NCI-H187 (cell line): ENCODE measurements around the gene MAP3K3.

Source experiments
- DNase-seq, 2 experiments: peaks; one replicate each; lab custom pipeline; 2025; lab: John Stamatoyannopoulos, UW

MAP3K3 gene

DNA sequence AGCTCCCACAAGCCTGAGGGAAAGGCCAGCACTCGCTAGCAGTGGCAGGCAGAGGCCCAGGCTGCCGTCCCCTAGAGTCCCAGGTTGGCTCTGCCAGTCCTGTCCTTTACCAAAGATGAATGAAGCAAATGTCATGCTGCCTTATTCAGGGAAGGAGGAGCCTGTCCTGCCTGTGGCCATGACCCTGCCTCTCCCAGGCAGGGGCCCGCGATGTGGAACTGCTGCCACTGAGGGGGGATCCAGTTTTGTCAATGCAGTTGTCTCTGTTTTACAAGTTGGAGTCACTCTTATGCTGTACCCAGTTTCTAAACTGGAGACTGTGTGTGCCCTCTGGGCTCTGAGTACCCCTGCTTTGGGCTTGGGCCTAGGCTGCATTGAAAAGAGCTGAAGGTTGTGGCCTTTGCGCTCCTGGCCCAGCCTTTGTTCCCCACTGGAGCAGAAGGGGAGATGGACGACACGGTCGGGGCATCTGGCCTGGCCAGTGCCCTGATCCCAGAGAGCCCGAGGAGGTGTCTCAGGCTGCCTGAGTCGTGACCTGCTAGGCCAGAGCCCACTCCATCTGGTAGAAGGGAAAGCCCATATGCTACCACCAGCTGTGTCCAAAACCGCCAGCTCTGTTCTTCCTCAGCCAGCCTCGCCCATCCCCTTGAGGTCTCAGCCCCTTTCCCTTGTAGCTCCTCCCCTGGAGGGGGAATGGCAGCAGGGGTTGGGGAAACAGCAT, 72.2 kb downstream of the MAP3K3 start:
- no peak for DNase-seq

DNA sequence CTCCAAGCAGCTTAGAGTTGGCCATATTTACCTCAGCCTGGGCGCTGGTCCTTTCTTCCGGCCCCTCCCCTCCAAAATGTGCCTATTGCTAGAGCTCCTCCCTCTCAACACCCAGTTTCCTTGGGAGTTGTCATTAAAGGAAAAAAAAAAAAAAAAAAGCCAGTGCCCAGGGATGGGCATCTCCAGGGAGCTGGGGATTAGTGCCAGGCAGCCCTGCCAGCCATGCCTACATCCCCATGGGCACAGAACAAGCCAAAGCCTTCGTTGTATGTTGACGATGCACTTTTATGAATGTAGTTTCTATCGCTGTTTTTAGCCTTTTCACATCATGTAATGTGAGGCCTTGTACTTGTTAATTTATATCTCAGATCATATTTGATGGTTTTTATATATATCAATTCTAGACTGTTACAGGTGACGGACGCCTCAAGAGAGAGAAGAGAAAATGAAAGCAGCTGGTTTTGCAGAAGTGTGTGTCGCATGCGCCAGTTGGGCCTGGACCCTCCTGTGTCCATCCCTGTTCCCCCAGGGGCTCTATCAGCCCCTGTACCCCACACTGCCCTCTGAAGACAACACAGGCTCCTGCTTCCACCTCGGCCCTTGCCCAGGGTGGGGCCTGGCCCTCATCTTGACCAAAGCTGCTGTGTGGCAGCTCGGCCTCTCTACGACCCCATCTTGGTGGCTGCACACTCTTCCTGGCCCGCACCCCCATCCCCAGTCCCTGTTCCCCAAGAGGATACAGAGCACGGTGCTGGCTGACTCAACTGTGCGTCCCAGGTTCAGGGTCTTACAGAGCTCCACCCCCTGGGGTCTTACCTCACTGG, 72.9 kb downstream of the MAP3K3 start:
- DNase-seq = no peak

DNA sequence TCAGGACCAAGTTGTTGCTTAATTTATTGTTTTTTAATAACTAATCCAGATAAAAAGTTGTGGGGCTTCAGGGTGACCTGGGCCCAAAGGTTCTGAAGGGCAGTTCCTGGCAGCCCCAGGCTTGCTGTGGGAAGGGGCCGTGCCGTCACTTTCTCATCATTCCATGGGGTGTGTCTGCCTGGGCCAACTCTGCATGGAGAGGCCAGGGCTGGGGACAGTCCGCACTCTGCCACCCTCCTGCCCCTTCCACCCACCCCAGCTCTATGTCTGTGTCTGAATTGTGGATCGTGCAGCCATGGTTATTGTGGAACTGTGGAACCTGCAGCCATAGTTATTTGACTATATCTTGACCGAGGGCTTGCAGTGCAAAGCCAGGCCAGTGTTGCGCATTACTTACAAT, 73.7 kb downstream of the MAP3K3 start:
- no peak for DNase-seq

DNA sequence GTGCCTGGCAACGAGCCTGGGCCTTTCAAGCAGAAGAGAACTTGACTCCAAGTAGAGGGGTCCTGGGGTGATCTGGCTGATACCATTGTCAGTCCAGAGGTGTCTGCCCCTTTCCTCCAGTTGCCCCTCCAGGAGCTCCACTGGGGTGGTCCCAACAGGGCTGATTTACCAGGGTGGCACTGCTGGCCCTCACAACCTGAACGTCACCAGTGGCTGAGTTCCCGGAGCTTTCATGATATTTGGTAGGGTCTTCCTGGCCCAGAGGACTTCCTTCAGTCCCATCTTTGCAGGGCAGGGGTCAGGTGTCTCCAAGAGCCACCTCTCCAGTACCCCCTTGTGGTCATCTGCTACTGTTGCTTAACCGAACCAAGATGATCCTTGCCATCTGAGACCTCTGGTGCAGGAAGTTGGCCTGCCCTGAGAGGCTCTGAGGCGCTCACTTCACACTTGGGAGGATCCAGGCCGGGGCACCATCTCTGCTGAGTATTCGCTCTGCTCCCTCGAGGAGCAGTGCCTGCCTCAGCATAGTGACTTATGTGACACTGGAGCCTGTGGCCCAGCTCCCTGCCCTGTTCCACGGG, 74.3 kb downstream of the MAP3K3 start:
- no peak for DNase-seq

DNA sequence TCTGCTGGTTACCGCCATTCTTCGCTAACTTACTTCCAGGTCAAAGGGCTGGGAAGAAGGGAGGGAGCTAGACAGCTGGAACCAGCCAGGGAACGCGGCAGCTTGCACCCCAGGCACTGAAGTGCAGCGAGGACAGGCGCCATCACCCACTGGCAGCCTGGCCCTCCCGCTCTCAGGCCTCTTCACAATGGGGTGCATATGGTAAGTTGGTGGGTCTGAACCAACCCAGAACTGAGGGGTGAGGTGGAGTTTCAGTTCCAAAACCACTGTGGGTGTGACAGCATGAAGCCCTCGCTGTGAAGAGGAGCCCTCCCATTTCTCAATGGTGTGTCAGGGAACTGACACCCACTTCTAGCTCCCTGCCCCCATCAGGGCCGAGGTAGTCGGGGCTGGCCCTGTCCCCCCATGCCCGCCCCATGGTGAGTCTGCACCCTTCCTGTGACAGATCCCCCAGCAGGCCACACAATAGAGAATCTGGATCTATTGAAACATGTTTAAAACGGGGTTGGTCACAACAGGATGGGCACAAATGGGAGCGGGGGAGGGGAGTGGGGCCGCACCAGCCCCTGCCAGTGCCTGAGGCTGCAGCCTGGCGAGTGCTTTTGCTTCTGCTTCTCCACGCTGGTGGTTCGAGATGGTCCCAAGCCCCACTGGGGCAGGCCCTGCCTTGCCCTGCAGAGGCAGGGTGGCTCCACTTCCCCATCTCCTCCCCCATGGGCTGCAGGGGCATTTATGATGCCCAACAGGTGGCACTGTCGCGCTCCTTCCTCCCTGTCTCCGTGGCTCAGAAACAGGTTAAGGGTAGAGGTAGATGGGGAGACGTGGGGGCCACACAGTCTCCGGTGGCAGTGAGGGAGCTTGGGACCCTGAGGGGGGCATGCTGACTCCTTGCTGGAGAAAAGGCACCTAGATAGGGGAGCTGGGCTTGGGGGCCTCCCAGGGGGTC, 75.4 kb downstream of the MAP3K3 start:
- DNase-seq = no peak

DNA sequence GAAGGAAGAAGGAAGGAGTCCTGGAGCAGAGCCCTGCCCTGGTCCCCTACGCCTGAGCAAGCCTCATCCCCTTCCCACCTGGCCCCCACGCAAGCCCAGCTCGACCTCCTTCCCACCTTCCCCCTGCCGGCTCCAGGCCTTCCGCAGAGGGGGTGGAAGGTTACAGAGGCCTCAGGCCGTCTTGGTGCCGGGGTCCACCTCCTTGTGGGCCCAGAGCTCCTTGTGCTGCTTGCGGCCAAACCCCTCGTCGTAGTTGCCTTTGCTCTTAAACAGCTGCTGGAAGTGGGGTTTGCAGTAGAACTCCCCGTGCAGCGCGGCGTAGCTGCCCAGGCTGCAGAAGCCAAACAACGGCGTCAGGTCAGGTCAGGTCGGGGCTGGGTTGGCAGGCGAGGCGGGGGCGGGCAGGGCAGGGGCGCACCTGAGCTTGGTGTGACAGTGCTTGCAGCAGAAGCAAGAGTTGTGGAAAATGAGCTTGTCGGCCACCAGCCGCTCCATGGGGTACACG, 76.2 kb downstream of the MAP3K3 start:
- no peak for DNase-seq

DNA sequence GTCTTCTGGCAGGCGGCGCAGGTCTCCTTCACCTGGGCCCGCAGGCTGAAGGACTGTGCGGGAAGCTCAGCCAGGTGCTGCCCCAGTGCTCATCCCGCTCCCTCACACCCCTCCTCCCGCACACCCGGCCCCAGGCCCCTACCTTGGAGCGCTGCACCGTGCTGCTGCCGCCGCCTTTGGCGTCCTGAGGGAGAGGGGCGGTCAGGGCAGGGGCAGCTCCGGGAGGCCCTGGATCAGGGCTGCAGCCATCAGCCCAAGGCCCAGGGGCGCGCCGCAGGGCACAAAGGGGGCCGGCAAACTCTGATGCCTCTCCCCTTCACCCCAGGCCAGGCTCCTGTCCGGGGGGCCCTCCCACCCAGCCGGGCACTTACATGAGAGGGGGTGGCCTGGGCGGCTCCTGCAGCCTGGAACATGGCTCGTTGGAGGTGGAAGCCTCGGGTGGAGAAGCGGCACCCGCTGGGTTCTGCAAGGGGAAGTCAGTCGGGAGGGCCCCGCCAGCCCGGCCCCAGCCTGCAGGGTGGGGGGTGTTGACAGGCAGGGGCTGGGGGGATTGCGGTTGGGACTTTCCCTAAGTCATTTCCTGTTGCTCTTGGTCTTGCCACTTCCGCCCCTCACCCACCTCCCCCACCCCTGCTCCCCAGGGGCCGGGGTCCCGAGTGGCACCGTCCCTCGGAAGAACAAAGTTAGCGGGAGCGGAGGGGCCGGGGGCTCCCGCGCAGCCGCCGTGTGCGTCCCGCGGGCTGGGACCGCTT, 76.8 kb downstream of the MAP3K3 start:
- DNase-seq = no peak

DNA sequence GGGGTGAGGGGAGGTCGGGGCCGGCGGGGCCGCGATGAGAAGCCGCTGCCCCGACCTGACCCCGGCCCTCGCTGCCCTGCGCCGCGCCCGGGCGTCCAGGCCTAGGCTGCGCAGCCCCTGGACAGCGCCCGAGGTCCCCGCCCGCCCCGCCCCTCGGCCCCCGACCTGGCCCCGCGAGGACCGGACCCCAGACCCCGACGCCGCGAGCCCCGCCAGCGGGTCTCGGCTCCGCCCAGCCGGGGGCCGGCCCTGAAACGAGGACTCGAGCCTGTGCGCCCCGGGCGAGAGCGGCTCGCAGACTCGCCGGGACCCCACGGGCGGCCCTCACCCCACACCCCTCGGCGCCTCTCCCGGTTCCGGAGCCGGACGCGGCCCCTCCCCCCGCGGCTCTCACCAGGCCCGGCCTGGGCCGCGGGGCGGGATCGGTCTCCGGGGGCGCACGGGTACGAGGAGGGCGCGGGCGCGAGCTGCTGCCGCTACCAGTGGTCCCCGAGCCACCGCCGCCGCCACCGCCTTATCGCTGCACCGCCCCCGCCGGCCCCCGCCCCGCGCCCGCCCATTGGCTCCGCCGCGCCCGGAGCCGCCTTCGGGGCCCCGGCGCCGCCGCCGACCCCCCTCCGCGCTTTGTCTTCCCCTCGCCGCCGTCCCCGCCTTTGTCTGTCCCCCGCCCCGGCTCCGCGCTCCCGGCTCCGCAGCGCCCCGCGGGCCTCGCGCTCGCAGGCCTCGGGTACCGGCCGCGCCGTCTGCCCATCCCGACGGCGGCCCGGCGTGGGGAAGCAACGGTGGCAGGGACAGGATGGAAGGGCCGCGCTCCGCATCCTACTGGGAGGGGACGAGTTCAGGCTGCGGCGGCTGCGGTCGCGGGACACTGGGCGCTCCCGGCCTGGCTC, 77.7 kb downstream of the MAP3K3 start, which contains the start of gene LIMD2:
LIMD2 (minus strand) TSS at position 488 of the 890 bp plus-strand sequence. CDS start 827 bp downstream, outside the sequence.
- DNase-seq = peak in 1 of 2 experiments; percentile 35

DNA sequence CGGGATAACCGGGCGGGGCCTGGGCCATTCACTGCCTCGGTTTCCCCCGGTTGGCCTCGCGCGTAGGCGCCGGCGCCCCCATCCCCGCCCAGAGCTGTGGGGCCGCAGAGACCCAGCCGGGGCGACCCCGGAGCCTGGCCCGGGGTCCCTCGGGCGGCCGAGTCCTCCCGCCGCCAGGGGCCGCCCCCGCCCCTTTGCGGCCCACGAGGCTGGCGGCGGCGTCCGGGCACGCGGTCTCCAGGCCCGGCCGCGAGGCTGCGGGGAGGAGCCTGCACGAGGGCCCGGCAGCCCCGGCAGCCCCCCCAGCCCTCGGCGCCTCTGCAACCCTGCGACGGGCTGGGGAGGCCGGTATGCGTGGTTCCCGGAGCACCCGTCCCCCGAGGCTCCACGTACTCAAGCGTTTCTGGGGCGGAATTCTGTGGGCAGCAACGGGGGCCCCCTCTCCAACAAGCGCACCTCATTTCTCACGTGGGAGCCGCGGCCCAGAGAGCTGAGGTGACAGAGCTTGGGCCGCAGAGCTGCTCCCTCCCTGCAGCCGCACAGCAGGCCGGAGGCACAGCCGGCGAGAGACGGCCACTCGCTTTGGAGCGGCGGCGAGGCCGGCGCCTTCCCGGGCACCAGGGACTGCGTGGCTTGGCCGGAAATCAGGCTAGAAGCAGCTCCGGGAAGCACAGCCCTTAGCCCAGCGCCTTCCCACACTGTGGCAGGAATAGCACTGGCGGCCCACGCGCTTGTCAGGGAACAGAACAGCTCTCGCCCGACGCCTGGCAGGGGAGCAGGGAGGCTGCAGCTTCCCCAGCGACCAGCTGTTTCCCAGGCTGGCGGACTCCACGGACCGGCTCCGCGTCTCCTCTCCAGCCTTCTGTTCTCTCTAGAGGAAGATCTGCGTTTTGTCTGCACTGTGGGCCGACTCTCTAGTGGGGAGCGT, 78.6 kb downstream of the MAP3K3 start:
- DNase-seq = no peak

DNA sequence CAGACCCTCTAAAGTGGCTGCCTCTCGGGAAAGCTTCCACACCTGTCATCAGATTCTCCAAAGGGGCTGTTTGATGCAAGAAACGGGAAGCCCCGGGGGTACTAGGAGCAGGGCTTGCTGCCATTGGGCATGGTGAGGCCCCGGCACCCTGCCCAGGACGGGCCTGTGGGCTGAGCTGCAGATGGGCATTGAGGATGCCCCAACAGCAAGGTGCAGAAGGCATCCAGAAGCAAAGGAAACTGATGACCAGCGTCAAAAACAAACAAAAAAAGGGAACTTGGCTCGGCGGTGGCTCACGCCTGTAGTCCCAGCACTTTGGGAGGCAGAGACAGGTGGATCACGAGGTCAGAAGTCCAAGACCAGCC, 79.2 kb downstream of the MAP3K3 start:
- no peak for DNase-seq

DNA sequence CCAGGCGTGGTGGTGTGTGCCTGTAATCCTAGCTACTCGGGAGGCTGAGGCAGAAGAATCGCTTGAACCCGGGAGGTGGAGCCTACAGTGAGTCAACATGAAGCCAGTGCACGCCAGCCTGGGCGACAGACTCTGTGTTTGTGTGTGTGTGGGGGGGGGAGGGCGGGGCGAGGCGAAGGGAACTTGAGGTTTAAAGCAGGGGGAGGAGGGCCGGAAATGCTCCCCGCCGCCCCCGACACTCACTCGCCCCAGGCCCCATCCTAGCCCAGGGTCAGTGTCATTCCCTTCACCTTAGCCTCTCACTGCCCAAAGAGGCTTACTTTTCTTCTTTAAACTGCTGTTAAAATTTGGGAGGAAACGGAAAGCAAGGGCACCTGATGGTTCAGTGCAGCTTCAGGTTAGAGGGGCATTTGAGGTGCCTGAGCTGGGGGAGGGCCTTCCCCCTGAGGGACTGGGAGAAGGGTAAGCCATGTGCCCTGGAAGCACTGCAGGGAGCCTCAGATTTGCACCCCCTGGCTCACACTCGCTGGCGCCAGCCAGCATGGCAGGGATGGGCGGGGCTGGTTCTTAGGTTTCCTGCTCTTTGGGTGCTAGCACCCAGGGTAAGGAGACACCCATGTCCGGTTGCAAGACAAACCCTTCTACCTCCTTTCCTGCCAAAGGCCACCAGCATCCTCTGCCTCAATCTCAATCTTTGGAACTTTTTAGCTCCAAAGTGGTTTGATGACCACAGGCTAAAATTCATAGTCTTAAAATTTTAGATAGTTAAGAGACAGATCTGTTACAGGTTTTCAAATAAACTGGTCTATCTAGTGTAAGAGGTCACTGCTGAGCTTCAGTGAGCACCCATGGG, 79.9 kb downstream of the MAP3K3 start:
- DNase-seq = no peak

DNA sequence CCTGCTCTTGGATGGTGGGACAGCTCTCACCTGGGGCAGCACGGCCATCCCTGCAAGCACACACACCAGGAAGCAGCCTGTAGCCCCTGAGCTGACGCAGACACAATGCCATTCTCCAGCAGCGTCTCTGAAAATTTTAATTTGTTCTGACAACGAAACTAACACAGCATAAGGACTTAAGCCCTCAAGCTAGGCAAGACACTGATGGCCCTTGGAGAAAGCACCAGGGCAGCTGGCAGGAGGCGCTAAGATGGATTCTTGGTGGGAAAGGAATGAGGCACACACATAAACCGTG, 80.5 kb downstream of the MAP3K3 start:
- no peak for DNase-seq

DNA sequence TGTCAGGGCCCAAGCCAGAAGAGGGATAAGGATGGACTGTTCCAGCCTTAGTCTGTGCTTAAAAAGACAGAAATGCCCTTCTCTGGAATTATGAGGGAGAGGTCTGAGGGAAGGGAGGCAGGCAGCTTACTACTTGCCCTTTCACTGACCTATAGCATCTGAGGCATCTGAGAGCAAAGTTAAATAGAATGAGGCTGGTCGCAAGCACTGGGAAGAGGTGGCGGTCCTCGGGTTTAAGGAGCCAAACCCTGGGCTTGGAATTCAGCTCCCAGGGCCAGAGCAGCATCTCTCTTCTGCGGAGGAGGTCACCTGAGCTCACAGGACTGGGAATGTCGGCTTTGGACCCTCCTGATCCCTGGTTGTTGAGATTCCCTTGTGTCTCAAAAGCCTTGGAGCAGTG, 80.8 kb downstream of the MAP3K3 start:
- DNase-seq = no peak

DNA sequence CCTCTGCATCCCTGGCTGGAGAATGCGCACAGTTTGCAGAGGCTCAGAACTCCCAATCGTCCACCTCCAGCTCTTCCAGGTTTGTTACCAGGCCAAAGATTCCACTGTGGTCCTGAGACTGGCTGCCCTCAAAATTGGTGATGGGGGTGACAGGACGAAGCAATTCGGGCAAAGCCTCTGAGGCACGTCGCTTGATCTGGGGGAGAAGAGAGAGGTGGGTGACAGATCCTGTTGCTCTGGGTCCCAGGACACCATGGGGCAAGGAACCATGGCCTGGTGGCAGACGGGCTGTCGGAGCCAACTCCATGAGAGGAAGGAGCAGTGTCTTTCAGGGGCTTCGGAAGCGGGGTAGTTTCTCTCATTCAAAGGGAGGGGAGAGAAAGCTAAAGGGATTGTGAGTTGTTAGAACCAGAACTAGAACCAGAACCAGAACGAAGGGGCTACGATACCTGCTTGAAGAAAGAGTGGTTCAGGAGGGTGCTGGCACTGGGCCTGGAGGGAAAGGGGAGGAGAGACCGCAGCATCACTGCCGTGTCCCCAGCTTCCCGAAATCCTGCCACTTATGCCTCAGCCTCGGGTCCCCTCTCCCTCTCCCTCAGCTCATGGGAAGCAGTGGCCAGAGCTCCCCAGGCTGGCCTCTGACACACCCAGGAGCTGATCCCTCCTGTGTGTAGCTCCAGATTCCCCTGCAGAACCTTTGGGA, 81.5 kb downstream of the MAP3K3 start:
- no peak for DNase-seq

DNA sequence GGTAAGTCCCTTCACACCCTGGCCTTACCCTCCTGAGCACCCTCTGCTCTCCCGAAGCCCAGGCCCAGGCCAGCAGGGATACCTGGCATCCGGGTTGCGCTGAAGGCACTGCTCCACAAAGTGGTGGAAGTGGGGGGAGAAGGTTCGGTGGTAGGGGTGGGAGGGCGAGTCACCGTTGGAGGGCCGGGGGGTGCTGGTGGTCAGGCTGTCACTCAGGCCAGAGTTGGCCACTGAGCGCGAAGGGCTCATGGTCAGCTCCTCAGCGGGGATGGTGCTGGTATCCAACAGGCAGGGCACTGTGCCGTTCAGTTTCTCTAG, 82.0 kb downstream of the MAP3K3 start:
- DNase-seq = no peak

DNA sequence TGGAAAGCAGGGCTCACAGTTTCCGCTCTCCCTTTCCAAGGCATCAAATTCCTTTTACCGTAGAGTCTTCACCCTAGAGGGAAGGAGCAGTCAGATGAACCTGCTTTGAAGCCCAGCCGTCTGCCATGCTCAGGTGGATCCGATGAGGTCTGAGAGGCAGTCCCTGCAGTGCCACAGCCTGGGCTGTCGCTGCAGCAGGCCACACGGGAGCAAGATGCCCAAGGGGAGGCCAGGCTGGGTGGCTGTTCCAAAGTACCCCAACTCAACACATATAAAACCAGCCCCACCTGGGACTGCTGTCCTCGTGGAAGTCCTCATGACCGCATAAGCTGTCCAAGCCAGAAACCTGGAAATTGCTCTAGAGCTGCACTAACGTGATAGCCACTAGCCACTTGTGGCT, 82.6 kb downstream of the MAP3K3 start:
- DNase-seq = no peak

DNA sequence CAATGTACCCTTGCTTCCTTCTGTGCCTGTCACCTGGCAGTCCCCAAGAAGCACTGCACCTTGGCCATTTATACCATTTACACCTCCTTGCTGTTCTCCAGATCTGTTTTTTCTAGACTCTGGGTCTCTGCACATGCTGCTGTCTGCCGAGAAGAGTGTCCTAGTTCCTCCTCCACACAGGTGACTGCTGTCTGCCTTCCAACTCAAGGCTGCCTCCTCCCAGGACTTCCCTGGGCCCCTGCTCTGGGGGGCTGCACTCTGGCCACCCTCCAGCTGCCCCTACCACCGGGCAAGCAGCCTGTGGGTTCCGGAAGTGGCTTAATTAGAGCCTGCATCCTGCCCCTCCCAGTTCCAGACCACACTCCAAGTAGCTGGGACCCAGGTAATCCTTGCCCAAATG, 83.4 kb downstream of the MAP3K3 start:
- no peak for DNase-seq
